Midbrain (tissue), 1 donor: ENCODE data around the gene PPP2R3B.

ENCODE experiments used
- DNase-seq: peaks from one replicate; lab custom pipeline; 2025; lab: John Stamatoyannopoulos, UW

PPP2R3B gene

DNA sequence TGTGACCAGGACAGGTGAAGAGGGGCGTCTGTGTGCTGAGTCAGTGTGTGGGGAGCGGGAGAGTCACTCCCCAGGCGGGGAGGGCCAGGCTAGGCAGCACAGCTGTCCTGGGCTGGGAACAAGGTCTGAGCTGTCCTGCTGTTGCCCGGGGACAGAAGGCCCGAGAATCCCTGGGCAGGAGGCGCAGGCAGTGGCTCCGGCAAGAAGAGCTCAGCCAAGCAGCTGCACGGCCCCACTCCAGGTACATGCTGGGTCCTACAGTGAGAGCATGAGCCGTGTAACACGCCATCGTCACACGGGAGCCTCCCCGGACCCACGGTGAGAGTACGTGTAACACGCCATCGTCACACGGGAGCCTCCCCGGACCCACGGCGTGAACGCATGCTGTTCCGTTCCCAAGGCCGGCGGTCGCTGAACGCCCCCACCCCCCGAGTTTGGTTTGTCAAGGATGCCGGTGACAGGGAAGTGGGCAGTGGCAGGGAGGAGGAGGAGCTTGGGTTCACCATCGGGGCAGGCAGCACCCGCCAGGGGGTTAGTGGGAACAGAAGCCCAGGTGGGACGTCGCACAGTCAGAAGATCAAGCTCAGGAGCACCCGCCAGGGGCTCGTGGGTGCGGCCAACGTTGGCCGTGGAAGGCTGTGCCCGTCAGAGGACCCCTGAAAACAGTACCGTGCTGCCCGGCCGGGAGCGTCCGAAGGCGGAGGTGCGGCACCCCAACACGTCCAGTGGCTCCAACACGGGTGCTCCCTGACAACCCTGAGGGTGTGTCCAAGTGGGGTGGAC lies 15.6 kb downstream of the PPP2R3B start:
- no peak for DNase-seq

DNA sequence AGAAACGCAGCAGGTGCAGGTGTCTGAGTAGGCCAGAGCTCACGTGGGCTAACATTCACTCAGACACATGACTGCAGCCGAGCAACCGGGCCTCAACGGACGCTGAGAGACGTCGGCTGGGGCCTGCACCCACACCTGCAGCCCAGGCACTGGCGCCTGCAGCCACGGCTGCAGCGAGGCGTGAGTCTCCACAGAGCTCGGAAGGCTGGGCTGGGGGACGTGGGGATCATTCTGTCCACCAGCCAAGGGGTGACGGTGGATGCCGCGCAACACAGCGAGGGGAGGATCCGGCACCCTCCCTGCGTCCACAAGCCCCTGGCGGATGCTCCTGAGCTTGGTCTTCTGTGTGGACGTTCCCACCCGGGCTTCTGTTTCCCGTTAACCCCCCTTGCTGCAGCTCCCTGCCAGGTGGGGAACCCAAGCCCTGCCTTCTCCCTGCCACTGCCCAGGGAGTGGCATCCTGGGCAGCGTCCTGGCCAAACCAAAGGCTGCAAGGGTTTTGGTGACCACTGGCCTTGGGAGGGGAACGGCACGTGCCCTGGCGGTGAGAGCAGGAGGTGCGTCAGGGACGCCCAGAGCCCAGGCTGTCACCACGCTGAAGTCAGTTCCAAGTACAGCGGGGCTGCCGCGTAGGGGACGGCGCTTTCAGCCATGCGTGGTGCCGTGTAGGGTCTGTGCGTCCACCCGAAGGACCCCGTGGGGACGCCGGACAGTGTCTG lies 16.3 kb downstream of the PPP2R3B start:
- no peak for DNase-seq

DNA sequence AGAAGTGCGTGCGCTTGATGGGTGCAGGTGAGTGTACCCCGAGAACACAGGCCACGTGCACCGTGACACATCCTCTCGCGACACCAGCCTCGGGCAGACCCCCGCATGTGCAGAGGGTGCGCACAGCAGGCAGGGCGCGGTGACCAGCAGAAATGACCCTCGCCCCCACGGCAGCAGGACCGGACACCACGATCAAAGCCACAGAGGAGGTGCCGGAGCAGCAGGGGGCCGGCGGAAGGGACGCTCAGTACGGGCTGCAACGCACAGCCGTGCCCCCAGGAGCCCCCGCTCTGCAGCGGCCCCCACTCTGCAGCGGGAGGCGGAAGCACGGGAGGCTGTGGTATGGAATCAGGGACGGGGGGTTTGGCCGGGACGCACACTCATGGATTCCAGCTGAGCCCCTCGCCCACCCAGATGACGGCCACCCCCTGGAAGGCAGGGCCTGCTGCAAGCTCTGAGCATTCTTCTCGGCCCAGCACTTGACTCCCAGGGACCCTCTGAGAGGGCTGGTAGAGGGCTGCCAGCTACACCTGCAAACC lies 17.1 kb downstream of the PPP2R3B start:
- no peak for DNase-seq

DNA sequence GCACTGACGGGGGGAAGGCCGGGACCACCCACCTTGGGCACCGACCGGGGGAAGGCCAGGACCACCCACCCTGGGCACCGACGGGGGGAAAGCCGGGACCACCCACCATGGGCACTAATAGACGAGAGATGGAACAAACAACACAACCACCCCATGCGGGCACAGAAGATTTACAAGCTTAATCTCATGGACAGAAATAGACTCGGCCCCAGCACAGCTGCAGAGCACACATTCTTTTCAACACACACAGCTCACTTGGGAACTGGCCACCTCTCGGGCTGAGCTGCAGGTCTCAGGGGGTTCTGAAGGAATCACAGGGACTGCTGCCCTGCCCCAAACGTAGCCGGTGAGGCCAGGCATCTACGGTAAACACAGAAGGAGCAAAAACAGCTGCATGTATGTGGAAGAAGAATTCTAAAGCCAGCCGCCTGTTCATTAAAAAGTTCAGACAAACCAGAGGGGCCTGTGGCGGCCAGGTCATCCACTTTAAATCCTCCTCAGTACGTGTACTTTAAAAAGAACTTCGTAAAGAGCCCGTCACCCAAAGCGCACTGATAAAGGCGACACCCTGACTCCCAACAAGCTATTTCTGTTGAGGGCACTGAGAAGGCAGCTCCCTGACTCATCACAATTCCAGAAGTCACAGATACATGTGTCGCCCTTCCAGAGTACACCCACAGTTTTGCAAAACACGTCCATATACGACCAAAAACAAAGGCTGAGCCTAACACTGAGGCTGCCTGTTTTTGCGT lies 17.7 kb downstream of the PPP2R3B start:
- DNase-seq = no peak

DNA sequence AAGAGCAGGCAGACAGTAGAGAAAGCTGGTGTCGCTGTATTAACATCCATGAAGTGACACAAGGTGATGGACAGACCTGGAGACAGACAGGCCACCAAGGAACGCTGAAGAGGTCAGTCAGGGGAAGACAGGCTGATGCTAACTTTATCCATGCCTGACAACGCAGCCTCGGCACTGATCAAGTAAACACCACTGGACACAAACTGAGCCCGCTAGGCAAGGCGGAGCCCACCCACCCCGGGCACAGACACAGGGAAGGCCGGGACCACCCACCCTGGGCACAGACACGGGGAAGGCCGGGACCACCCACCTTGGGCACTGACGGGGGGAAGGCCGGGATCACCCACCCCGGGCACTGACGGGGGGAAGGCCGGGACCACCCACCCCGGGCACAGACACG lies 18.8 kb downstream of the PPP2R3B start:
- no peak for DNase-seq

DNA sequence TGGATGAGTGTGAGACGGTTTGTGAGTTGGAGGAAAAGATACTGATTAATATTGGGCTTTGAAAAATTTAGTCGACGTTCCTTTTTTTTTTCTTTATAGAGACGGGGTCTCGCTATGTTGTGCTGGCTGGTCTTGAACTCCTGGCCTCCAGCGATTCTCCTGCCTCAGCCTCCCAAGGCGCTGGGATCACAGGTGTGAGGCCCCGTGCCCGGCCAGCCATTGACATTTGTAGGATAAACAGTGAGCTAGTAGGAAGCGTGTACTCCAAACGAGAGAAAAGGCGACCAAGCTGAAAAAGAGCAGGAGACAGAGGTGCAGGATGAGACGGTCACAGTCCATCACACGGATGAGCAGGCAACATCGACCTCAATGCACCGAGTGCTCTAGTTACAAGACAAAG lies 19.4 kb downstream of the PPP2R3B start:
- DNase-seq = no peak

DNA sequence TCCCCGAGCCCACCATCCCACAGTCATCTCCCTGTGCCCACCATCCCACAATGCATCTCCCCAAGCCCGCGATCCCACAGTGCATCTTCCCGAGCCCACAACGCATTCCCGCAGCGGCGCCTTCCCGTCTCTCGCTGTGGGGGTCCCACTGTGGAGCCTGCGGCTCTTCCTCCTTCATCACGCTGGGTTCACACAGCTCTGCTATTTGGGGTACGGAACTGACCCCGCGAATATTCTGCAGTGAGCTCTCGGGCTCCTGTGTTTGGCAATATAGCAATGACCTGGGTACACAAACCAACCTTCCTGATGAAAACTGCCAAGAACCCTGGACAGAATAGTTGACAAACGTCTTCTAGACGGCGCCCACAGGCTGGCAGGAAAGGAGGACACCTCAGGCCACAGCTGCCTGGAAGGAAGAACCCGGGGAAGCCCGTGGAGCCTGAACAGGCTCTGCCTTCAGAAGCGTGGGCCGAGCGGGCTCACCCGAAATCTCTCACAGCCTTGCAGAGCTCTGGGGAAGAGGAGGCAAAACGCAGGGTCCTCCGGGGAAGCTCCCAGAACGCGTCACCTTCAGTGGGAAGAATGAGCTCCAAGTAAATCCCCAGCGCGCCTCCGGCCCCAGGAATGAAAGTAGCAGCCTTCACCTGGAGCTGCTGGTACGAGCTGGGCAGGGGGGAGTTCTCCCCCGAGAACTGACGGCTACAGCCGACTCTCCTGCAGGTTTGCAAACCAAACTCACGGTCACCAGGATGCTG lies 22.9 kb downstream of the PPP2R3B start:
- no peak for DNase-seq

DNA sequence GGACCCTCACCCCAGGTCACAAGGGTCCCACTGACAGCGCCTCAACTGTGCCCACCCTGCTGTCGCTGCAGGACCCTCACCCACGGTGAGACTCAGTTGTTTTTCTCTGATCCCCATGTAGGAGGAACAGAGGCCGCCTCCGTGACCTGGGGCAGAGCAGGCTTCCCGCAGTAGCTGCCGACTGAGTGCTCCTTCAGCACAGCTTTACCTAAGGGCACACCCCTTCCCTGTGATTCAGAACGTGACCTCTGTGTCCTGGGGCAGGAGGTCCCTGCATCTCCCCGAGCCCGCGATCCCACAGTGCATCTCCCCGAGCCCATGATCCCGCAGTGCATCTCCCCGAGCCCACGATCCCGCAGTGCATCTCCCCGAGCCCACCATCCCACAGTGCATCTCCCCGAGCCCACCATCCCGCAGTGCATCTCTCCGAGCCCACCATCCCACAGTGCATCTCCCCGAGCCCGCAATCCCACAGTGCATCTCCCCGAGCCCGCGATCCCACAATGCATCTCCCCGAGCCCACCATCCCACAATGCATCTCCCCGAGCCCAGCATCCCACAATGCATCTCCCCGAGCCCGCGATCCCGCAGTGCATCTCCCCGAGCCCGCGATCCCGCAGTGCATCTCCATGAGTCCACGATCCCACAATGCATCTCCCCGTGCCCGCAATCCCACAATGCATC lies 23.6 kb downstream of the PPP2R3B start:
- DNase-seq = no peak

DNA sequence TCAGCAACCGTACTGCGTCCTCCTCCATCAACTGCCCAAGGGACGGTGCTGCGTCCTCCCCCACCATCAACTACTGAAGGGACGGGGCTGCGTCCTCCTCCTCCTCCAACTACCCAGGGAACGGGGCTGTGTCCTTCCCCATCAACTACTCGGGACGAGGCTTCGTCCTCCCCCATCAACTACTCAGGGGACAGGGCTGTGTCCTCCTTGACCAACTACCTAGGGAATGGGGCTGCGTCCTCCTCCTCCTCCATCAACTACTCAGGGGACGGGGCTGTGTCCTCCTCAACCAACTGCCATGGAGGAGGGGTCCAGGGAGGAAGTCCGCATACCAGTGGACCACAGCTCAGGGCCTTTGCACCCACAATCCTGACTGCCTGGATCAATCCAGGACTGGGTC lies 24.4 kb downstream of the PPP2R3B start:
- no peak for DNase-seq

DNA sequence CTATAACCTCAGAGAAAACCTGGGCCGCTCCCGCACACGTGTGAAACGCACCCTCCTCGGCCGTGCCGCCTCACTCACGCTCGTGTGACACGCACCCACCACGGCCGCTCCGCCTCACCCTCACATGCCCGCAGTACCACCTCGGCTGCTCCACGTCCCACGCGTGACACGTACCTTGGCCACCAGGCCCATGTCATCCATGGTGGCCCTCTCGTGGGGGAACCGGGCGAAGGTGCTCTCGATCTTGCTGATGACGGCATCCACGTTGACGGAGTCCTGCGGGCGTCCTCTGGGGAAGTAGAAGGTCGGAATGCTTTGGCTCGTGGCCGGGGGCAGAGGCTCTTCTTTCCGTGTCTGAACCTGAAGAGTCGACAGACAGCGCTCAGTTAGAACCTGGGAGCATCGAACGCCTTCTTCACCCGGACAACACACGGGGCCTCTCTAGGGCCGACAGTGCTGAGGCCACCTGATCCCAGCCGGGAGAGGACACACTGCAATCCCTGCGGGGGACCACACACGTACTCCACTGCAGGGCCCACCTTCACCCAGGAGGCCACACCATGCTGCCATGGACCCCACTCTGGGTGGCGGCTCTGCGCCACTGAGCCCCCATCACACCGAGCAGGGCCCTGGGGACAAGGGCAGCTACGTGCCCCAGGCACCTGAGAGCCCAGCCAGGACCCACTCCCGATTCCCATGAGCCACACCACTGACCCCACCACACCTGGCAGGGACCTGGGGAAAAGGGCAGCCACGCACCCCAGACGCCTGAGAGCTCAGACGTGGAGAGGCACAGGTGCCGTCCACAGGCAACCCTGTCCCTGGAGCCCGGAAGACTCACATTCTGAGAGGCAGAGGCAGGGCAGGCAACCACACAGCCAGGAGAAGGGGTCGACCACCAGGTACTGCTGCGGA lies 25.2 kb downstream of the PPP2R3B start:
- no peak for DNase-seq

DNA sequence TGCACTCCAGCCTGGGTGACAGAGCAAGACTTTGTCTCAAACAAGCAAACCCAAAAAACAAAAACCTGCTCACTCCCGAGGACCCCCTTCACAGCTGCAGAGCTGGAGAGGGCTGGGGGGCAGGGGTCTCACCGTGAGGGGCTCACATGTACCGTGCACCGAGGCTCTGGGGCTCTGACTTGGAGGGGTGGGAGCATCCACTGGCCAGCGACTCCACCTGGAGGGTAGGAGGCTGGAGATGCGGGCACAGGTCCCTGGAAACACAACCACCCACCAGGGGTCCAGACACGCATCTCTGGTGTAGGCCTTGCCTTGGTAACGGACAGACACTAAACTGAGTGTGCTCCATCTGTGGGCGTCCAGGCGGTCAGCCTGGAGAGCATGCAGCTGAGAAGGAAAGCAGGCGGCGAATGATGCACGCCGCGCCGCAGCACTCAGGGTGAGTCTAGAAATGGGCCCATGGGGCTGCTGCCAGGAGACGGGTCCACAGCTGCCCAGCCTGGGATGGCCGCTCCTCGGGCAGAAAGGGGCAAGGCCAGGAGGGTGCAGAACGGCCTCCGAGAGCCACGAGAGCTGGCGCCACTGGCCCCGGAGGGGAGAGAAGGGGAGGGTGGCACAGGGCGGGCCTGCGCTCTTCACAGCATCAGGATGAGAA lies 26.1 kb downstream of the PPP2R3B start:
- no peak for DNase-seq

DNA sequence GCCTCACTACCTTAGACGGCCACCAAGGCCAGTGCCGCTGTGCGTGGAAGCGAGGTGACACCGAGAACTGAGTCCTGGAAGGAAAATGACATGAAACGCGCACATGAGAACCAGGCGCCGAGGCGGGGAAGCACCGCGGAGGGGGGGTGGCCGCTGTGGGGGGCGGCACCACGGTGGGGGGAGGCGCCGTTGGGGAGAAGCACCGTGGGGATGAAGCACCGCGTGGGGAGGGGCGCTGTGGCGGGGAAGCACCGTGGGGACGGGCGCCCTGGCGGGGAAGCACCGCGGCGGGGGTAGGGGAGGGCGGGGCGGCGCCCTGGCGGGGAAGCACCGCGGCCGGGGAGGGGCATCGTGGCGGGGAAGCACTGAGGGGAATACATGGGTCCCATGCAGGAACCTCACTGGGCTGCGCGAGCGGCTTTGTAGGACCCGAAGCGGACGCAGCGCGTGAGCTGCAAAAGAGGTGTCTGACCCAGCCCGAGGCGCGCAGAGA lies 28.0 kb downstream of the PPP2R3B start:
- no peak for DNase-seq

DNA sequence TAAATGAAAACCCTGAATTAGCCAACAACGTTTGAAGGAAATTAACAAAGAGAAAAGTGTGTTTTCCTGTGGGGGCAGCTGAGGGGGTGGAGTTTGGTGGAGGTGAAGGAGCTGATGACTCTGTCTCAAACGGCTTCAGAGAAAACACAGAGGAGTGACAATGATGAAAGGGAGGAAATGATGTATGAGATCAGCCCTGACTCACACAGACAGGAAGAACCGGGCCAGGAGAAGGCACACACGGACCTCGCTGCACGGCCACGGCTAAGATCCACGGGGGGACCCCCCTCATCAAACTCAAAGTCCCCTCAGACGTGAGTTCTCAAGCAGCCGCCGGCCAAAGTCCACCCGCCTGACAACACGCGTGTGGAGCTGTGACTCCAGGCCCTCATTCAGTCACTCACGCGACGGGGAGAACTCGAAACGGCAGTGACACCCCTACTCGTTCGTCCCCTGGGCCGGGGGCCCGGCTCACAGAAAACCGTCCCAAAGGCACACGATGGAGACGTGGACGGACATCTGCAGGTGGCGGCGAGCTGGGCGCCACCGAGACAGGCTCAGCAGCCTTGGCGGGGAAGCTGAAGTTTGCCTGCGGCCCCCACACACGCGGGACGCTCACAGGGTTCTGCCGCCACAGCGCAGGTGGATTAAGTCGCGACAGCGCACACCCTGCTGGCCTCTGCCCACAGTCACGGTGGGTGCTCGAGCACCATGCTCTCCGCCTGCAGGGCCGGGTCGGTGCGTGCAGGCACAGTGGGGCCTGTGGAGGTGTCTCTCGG lies 28.8 kb downstream of the PPP2R3B start:
- no peak for DNase-seq

DNA sequence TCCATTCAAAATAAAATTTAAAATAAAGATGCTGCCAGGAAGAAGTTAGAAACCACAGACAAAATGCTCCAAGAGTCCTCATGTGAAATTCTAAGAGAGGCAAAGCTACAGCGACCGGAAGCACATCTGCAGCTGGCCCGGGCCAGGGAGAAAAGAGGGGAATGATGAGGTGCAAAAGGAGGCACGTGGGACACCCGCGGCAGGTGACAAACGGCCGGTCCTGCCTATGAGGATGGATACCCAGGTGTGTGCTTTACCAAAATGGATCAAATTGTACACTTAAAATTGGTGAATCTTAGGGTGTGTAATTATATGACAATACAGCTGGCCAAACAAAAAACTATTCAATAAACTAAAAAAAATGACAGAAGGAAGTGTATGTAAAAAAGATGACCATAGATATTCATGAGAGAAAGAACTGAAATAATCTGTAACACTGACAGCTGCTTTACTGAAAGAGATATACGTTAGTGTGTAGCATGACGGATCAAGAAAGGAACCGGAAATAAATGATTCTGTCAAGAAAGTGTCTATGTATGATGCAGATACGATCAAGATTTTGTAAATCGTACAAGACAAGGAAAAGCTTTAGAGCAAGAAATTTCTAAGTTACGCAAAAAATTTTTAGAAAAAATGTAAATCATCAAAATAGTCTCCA lies 29.5 kb downstream of the PPP2R3B start:
- no peak for DNase-seq

DNA sequence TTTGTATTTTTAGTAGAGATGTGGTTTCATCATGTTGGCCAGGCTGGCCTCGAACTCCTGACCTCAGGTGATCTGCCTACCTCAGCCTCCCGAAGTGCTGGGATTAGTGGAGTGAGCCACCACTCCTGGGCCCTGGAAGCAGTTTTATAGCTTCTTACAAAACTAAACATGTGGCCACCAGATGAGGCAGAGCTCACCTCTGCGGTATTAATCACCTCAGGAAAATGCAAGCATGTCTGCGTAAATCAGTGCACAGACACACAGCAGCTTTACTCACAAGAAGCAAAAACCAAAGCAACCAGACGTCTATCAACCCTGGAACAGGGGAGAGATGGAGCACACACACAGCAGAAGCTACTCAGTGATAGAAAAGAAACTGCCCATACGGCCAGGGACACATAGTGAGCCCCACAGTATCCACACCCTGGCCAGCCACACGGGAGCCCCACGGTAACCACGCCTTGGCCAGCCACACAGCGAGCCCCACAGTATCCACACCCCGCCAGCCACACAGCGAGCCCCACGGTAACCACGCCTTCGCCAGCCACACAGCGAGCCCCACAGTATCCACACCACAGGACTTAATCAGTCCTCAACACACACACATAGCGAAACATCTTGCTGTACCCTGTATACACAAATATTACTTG lies 30.2 kb downstream of the PPP2R3B start:
- no peak for DNase-seq

DNA sequence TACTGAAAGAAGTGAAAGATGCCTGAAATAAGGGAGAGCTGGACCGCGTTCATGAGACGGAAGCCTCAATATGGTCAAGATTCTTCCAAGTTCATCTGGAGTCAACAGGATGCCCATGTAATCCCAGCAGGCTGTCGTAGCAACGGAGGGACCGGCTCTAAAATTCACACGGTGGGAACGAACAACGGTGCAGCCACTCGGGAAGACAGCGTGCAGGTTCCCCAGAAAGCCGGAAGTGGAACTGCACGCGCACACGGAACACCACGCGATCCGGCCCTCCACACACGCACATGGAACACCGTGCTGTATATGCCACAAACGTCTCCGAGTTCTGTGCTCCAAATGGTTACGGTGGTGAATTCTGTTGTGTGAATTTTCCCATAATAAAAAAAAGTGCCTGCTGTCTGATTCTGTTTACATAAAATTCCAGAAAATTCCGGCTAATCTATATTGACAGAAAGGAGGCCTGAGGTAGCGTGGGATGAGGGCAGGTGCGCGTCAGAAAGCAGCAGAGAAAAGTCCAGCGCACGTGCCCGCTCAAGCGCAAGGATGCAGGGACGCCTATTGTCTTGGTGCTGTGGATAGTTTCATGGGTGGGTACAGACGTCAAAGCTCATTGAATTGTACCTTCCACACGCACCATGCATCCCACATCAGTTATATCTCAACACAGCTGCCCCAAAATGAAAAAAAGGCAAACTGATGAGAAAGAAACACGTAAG lies 31.2 kb downstream of the PPP2R3B start:
- no peak for DNase-seq
